Superior temporal gyrus (tissue), 1 donor: Measurements from ENCODE around the gene IL21.
"Not testable (repeated sequence)": the region's sequence is repeated elsewhere in the genome, so short reads cannot be mapped to it uniquely, and the experiment has no call there.

Experiments
- DNase-seq: peaks from one replicate; pipeline ENCODE4 v3.0.0-alpha.2; 2016; ENCODE audit errors: extremely low spot score

Gene IL21

GRCh38 chr4:122621016-122621507, at the start of gene IL21:
IL21 (minus strand) TSS chr4:122621066; CDS start chr4:122621011, 55 bp downstream.
- DNase-seq: no peak

DNA sequence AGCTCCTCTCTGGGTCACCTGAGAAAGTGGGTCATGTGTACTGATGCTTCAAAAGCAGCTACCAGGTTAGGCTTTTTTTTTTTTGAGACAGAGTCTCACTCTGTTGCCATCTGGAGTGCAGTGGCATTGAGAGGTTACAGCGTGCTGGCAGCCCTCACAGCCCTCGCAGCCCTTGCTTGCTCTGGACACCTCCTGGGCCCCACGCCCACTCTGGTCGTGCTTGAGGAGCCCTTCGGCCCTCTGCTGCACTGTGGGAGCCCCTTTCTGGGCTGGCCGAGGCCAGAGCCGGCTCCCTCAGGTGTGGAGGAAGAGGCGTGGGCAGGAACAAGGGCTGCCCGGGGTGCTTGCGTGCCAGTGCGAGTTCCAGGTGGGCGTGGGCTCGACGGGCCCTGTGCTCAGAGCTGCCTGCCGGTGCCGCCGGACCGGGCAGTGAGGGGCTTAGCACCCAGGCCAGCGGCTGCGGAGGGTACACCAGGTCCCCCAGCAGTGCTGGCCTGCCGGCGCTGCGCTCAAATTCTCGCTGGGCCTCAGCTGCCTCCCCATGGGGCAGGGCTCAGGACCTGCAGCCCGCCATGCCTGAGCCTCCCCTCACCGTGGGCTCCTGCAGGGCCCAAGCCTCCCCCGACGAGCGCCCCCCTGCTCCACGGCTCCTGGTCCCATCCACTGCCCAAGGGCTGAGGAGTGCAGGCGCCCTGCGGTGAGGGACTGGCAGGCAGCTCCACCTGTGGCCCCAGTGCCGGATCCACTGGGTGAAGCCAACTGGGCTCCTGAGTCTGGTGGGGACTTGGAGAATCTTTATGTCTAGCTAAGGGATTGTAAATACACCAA, 49.3 kb upstream of the IL21 start:
- no peak for DNase-seq

GRCh38 chr4:122668241-122668640, 47.4 kb upstream of the IL21 start:
- DNase-seq: no peak

- DNase-seq: no peak
These were observed 45.8 kb upstream of the IL21 start for GRCh38 chr4:122666527-122667245.

DNA sequence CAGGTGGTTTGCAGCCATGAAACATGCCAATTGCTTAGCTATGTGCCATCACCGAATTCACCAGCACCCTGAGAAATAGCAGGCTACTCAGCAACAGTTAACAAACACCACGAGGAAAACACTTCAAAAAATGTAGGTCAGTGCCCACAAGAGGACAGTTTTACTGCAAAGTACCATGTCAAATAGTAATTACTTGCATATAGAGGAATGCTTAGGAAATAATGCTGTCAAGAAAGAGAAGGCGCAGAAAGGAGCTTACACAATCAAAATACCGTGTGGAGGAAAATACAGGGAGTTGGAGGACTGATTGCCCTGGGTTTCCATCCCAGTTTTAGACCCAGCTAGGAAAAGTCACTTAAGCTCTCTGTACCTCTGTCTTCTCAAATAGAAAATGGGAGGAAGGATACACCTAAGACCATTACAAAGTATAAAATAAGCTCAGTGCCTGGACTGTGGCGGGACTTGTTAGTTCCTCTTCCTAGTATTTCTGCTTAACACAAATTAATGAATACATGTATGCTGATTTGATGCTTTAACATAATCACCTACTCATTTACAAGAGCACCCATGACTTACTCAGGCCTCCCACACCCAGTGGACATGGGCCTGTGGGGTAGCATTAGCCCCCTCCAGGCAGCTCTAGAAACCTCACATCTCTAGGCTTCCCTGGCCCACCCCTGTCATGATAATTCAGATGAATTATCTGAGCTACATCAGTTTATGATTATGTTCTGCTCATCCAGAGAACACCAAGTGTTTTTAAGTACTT, 44.5 kb upstream of the IL21 start:
- no peak for DNase-seq

GRCh38 chr4:122663814-122664610, 43.1 kb upstream of the IL21 start:
- DNase-seq: no peak

- DNase-seq: no peak
These were observed 42.4 kb upstream of the IL21 start for GRCh38 chr4:122663291-122663690.

- DNase-seq: no peak
These were observed 41.8 kb upstream of the IL21 start for GRCh38 chr4:122662701-122663100.

DNA sequence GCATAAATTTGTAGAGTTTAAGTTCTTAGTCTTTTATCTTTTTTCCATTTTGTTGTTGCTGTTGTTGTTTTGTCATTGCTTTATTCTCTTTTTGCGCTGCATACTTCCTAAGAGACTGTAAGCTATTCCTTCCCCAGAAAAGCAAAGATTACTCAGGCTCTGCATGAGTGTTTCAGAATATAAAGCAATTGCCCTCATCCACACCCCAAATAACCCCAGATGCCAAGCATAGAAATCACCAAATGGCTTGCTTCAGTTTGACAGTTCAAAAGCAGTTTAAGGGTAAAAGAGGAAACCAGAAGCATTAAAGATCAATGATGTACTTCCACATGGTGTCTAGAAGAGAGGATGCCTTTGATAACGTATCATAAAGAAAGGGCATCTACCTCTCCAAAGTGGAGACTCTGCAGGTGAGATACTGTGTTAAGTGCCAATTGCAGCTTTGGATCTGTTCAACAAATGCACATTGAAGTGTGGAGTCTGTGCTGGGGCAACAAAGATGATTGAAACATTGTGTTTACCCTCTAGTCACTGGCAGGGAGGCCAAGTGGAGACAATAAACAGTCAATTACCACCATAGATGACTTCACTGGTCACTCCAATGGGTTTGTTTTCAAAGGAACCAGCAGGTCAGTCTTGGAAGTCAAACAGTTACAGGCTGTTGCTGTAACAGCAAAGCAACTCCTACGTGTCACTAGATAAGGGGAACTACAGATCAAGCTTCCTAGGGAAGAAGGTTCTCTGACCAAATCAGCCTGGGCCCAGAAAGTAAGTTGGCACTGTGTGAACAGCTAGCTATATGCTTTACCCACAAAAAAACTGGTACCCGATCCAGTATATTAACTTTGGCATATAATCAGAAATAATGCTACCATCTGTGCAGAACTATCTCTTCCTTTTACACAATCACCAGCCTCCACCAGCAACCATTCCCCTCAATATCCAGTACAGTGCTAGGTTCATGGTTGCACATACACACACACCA, 40.6 kb upstream of the IL21 start:
- DNase-seq: no peak

DNA sequence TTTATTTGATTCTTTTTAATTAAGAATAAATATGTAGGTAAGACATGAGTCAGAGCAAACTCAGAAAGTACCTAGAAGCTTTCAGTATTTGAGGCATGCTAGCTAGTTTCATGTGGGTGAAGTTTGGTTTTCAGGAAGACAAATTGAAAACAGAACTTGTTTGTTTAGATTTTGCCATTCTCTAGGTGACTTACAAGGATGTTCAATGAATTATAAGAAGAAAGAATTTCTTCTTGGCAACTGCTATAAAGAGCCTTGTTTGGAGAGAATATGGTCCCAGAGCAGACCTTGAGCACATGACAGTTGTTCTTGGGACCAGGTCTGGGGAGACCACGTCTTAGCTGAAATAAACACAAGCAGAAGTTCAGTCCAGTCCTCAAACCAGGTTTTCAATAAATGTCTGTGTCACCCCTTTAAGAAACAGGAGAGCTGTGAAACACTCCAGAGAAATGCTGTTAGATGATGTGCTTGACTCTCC, 38.0 kb upstream of the IL21 start:
- DNase-seq: no peak

DNA sequence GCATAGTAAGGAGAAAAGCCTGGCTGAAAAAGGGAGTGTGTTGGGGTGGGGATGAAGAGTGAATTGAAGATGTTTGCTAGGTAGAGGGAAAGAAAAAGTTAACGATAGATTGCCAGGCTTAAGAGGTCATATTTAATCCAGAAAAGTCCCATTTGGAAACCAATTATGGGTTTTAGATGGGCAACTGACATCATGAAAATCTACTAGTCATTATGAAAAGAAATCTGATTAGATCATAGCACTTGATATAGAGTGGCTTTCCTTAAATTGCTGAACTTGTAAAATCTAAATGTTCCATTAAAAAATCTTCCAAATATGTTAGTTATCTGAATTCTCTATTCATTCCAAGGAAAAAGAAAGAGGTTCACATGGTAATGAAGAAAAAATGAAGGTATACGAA, 37.5 kb upstream of the IL21 start:
- DNase-seq: no peak

- no peak for DNase-seq
These were observed 36.7 kb upstream of the IL21 start for GRCh38 chr4:122657553-122657952.

DNA sequence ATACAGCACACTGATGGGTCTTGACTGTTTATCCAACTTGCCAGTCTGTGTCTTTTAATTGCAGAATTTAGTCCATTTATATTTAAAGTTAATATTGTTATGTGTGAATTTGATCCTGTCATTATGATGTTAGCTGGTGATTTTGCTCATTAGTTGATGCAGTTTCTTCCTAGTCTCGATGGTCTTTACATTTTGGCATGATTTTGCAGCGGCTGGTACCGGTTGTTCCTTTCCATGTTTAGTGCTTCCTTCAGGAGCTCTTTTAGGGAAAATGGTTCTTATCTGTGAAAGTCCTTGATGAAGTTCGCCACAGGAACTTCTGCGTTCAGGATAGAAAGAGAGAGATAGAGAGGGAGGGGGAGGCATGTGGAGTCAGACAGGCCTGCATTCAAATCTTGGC, 35.7 kb upstream of the IL21 start:
- DNase-seq: not testable (repeated sequence)

DNA sequence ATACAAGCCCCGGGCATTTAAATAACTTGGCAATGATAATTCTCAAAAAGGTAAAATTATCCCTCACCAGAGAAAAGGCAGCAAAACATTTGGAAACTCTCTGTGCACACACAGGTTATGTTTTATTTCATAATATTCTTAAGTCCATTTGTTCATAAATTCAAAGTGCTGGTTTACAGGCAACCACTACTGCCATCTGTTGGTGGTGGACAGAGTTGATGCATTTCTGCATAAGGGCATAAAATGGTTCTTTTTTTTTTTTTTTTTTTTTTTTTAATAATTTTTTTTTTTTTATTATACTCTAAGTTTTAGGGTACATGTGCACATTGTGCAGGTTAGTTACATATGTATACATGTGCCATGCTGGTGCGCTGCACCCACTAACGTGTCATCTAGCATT, 31.5 kb upstream of the IL21 start:
- DNase-seq: peak; percentile 63

GRCh38 chr4:122650148-122650547, 29.3 kb upstream of the IL21 start:
- DNase-seq: no peak

- DNase-seq: no peak
These were observed 26.8 kb upstream of the IL21 start for GRCh38 chr4:122647656-122648055.

- DNase-seq: no peak
These were observed 22.4 kb upstream of the IL21 start for GRCh38 chr4:122643257-122643656.

GRCh38 chr4:122639181-122639580, 18.3 kb upstream of the IL21 start:
- no peak for DNase-seq

DNA sequence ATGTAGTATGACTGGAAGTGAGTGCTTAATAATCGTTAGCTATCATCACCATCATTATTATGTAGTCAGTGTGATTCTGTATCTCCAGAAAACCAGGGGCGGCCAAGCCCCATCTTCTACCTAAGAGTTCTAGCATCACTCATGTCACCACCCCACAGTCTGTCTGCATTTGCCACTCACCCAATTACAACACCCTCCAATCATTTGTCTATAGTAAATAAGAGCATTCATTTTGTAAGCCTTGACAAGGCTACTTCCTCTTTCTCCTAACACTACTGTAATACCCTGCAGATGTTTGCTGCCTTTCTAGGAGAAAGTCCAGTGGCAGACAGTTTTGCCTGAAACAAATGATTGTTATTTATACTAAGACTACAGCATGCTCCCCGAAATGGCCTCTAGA, 15.8 kb upstream of the IL21 start:
- DNase-seq: no peak

- no peak for DNase-seq
These were observed 14.3 kb upstream of the IL21 start for GRCh38 chr4:122635205-122635604.
